Measurements from ENCODE around the gene ADAMTS2. TPM values are rescaled to one million over a fixed set of nuclear protein-coding genes. Genes with fewer than 3 reads are reported as not detected.

Gene ADAMTS2
- total and polyA plus RNA-seq, 2 of the 4 experiments (the other 2 are of a cell fraction), result 19.0 to 58.8 TPM

DNA sequence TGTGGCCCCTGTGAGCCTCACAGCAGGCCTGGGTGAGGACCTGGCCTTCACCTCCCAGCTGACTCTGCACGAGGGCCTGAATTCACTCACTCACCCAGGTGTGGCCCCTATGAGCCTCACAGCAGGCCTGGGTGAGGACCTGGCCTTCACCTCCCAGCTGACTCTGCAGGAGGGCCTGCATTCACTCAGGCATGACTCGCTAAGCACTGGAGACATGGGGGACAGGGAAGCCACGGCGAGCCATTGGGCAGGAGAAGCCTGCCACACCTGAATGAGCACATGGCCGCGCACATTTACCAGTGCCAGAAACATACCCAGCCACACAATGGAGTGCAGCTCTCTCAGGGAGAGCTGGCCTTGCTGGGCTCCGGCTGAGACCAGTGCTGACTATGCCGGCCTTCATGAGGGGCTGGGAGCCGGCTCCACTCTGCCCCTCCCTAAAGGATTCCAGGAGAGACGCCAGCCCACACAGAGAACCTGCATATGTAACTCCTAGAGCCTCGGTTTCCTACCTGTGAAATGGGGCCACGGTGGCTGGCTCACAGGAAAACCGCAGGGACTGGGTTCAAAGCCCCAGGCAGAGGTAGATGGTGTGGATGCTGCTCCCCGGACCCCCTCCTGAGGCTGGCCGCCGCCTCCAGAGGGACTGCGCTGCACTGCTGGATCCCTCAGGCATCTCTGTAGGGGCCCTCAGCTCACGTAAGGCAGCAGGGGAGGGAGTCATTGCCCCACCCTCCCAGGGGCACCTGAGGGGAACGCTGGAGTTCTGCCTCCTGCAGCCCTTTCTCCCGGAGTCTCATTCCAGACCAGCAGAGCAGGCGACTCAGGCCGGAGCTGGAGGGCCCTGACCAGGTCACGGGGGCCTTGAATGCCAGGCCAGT, 7.2 kb downstream of the ADAMTS2 start:
- no peak overlapping the region for H3K4me3 ChIP-seq (ENCODE audit: insufficient read depth, low read depth, low read length)
- no peak overlapping the region for H4K91ac ChIP-seq (ENCODE audit: insufficient read depth, low read depth, low read length)
- no peak overlapping the region for H2BK15ac ChIP-seq (ENCODE audit: low read depth, low read length)
- no peak for ATAC-seq (ENCODE audit: low read depth)
- no peak overlapping the region for H2BK20ac ChIP-seq (ENCODE audit: low read depth, low read length)
- no peak overlapping the region for H2AFZ ChIP-seq (replicated peaks; ENCODE audit: low read length, poor library complexity)
- no peak overlapping the region for H3K56ac ChIP-seq (ENCODE audit: extremely low read depth, insufficient read depth, low read length)
- peaks cover 36 to 79% of the 10 kb centered on the region in 2 experiments for H3K79me1 ChIP-seq (ENCODE audit: low read depth in 1 of 2, low read length in 2 of 2)
- in situ Hi-C loops (cut with MboI; ENCODE audit: low sequenced_read_pairs), result no loop called here
- H3K14ac ChIP-seq (replicated peaks; ENCODE audit: low read depth, low read length), result no peak overlapping the region
- no peak overlapping the region for H3K18ac ChIP-seq (ENCODE audit: low read depth, low read length)
- CTCF ChIA-PET, result no interaction called here
- no peak overlapping the region for H3K9ac ChIP-seq (ENCODE audit: low read depth, low read length)
- intact Hi-C loops (cut with micrococcal nuclease), result no loop called here
- peak overlapping the region; percentile 78 for H2AK9ac ChIP-seq (replicated peaks; ENCODE audit: low read depth, low read length, poor library complexity)
- H2BK120ac ChIP-seq (ENCODE audit: low read depth, low read length), result no peak overlapping the region
- 85% methylated on average over 10 of the region's 23 CpGs; no CpG with 5 or more reads in 1 of the 2 experiments for WGBS, 2 experiments (ENCODE audit: extremely low coverage in 2 of 2, insufficient read length in 1 of 2)
- H4K20me1 ChIP-seq (ENCODE audit: insufficient read depth, low read length), result peaks cover 47% of the 10 kb centered on the region
- H3K4ac ChIP-seq (ENCODE audit: low read depth, low read length), result no peak overlapping the region
- H3K27ac ChIP-seq (ENCODE audit: insufficient read depth, low read length), result no peak overlapping the region
- POLR2A ChIA-PET (ENCODE audit: unreplicated experiment), result no interaction called here
- no peak for DNase-seq
- no peak overlapping the region for H2AK5ac ChIP-seq (ENCODE audit: low read depth, low read length)
- peaks cover 5% of the 10 kb centered on the region for H3K4me1 ChIP-seq (ENCODE audit: control insufficient read depth, insufficient read depth, low read length)
- dilution Hi-C loops (cut with HindIII; ENCODE audit: low sequenced_read_pairs, unreplicated experiment), result no loop called here
- no peak overlapping the region for H3K4me2 ChIP-seq (ENCODE audit: low read depth, low read length)
- peaks cover 9% of the 10 kb centered on the region for H3K9me1 ChIP-seq (ENCODE audit: insufficient read depth, low read length)
- H3K23ac ChIP-seq (ENCODE audit: low read depth, low read length), result no peak overlapping the region
- no peak overlapping the region for H4K5ac ChIP-seq (ENCODE audit: low read depth, low read length)
- peaks cover 10% of the 10 kb centered on the region; the same call in 1 of the 2 replicates for H3K36me3 ChIP-seq (ENCODE audit: control insufficient read depth, insufficient read depth, low read length)
- no peak for TF ChIP-seq RFX5 (IDR thresholded peaks at IDR 0.05; ENCODE audit: low read depth, low read length)
- no peak for TF ChIP-seq MXI1 (IDR thresholded peaks at IDR 0.05; ENCODE audit: borderline replicate concordance, low read depth, low read length)
- TF ChIP-seq NFE2L2 (IDR thresholded peaks at IDR 0.05; ENCODE audit: low read depth, low read length), result no peak
- TF ChIP-seq MAFK (IDR thresholded peaks at IDR 0.05; ENCODE audit: low read depth, low read length), result no peak
- no peak for TF ChIP-seq BHLHE40 (IDR thresholded peaks at IDR 0.05; ENCODE audit: low read depth, low read length)
- TF ChIP-seq, protein P1, sequence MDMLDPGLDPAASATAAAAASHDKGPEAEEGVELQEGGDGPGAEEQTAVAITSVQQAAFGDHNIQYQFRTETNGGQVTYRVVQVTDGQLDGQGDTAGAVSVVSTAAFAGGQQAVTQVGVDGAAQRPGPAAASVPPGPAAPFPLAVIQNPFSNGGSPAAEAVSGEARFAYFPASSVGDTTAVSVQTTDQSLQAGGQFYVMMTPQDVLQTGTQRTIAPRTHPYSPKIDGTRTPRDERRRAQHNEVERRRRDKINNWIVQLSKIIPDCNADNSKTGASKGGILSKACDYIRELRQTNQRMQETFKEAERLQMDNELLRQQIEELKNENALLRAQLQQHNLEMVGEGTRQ (IDR thresholded peaks at IDR 0.05; ENCODE audit: low read depth, low read length), result no peak
- no peak for TF ChIP-seq SMC3 (IDR thresholded peaks at IDR 0.05; ENCODE audit: low read depth, low read length)
- no peak for TF ChIP-seq RAD21 (IDR thresholded peaks at IDR 0.05; ENCODE audit: low read length)
- no peak for TF ChIP-seq POLR2A (IDR thresholded peaks at IDR 0.05; ENCODE audit: low read depth, low read length)
- no TSS peak for BruUV-seq (replicated peaks)
- H3K27me3 ChIP-seq (ENCODE audit: control insufficient read depth, insufficient read depth, low read length), result no peaks in the 10 kb centered on the region
- no peaks in the 10 kb centered on the region for H3K9me3 ChIP-seq (ENCODE audit: control insufficient read depth, insufficient read depth, low read length)
- no peak overlapping the region for H2BK5ac ChIP-seq (ENCODE audit: low read depth, low read length, poor library complexity, severe bottlenecking)
- no peak overlapping the region for H4K8ac ChIP-seq (ENCODE audit: low read depth in 2 of 2, low read length in 2 of 2)
